Measurements from ENCODE around the gene PNPLA7. TPM values are rescaled to one million over a fixed set of nuclear protein-coding genes. Genes with fewer than 3 reads are reported as not detected.

Gene PNPLA7
- total RNA-seq, 1 donor from 2014 or later = 0.04 TPM

DNA sequence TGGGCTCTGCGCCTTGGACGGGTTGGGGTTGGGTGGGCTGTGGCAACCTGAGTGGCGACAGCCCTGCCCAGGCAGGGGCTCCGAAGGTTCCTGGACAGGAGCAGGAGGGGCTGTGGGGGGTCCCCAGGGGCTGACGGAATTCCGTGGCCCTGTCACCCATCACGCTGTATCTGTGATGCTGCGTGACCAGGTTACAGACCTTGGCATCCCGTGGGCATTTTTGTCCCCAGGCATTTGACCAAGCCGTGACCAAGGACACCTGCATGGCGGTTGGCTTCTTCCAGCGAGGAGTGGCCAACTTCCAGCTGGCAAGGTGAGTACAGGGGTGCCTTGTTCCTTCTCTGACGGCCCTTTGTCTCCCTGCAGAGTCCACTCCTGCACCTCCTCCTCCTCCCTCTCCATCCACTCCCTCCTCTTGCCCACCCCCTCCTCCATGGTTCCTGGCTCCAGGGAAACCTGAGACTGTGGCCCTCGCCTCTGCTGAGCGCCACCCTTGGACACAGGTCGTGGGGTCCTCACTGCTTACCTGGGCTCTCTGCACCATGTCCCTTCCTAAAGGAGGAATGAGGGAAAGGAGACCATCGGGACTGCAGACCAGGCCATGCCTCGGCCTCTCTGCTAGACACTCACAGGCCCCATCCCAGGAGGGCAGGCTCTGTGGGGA lies 124.1 kb downstream of the PNPLA7 start:
- no peak overlapping the region for H3K4me3 ChIP-seq (ENCODE audit: low read depth, low read length)
- DNase-seq (ENCODE audit: low read depth) = no peak
- no peak for TF ChIP-seq CTCF (IDR thresholded peaks at IDR 0.05; ENCODE audit: insufficient read depth, low read length, poor library complexity, severe bottlenecking)

DNA sequence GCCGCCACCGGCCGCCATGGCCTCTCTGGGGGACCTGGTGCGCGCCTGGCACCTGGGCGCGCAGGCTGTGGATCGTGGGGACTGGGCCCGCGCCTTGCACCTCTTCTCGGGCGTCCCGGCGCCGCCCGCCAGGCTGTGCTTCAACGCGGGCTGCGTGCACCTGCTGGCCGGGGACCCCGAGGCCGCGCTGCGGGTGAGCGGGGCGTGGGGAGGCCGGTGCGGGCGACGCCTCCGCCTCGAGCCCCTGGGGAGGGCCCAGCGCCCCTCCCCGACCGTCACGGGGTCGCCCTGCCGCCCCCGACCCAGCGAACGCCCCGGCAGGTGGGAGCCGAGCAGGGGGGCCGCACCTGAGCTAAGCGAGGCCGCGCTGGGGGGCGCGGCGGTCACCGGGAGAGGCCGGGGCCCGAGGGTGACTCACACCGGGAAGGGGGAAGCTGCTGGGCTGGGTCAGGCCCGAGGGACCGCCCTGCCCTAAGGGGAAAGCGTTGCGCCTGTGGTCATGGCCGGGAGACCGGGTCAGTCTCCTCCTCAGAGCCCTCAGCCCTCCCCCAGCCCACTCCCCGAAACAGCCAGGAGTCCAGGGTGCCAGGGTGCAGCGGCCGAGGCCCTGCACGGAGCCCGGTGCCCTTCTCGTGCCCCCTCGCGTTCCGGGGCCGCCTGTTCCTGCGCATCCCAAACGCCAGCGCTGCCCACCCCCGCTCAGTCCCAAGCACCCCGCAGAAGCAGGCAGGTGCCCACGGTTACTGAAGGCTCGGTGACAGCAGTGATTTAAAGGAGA lies 126.5 kb downstream of the PNPLA7 start:
- TF ChIP-seq CTCF (IDR thresholded peaks at IDR 0.05; ENCODE audit: insufficient read depth, low read length, poor library complexity, severe bottlenecking) = no peak
- H3K27me3 ChIP-seq (ENCODE audit: control insufficient read depth, insufficient read depth, low read length) = peaks cover 6% of the 10 kb centered on the region
- no peaks in the 10 kb centered on the region for H3K36me3 ChIP-seq (ENCODE audit: control insufficient read depth, insufficient read depth, low read length)
- DNase-seq (ENCODE audit: low read depth) = no peak
- H3K4me3 ChIP-seq (ENCODE audit: low read depth, low read length) = peak overlapping the region; percentile 45

More for the DNA sequence above, 124.1 kb downstream of the PNPLA7 start:
- Histone ChIP-seq H3K27me3 (ENCODE audit: control insufficient read depth, insufficient read depth, low read length) (peaks cover 19% of the 10 kb centered on the region), H3K36me3 (ENCODE audit: control insufficient read depth, insufficient read depth, low read length) (no peaks in the 10 kb centered on the region)

- TF ChIP-seq CTCF (IDR thresholded peaks at IDR 0.05; ENCODE audit: insufficient read depth, low read length, poor library complexity, severe bottlenecking) = peak; percentile 29
- H3K36me3 ChIP-seq (ENCODE audit: control insufficient read depth, insufficient read depth, low read length) = no peaks in the 10 kb centered on the region
- H3K27me3 ChIP-seq (ENCODE audit: control insufficient read depth, insufficient read depth, low read length) = peaks cover 2% of the 10 kb centered on the region
- DNase-seq (ENCODE audit: low read depth) = peak; percentile 44
- peak within 1 kb of the TSS; percentile 70 for H3K4me3 ChIP-seq (ENCODE audit: low read depth, low read length)
Observed at GRCh38 chr9:137422604-137423513, 127.3 kb downstream of the PNPLA7 start, which contains the start of the genes EXD3 and NOXA1. EXD3 (minus strand) TSS chr9:137423162; CDS start chr9:137395357, 27,805 bp downstream. NOXA1 (plus strand) TSS chr9:137423393; CDS start chr9:137423530, 137 bp downstream.

DNA sequence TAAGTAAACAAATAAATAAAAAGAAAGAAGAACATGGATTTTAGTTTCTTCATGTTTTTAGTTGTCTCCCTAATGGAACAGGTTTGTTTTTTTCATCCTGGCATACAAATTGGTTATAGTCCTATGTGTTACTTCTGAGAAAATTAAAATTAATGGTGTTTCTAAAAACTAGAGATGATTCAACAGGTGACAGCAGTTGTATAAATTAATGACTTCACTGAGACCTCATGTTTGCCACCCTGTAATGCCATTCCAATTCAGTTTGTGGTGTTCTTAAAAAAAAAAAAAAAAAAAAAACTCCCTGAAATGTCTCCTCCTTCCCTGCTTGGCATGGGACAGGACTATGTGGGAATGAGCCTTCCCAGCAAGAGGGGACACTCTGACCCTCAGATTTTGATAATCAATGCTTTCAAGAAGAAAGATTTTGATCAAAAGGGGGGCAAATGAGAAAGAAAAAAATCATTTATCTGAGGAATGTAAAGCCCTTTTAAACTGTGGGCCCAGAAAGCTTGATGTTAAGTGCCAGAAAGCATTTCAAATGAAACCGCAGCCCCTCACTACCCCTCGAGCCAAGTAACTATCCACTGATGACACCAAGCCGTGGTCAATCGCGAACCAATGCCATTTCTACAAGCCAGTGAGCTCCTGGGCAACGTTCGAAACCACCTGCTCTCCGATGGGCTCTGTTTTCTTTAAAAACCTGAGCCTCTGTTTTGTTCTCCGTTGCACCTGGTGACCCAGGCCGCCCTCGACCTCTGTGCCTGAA lies 128.2 kb downstream of the PNPLA7 start:
- TF ChIP-seq CTCF (IDR thresholded peaks at IDR 0.05; ENCODE audit: insufficient read depth, low read length, poor library complexity, severe bottlenecking) = no peak
- H3K36me3 ChIP-seq (ENCODE audit: control insufficient read depth, insufficient read depth, low read length) = no peaks in the 10 kb centered on the region
- no peak for DNase-seq (ENCODE audit: low read depth)
- no peaks in the 10 kb centered on the region for H3K27me3 ChIP-seq (ENCODE audit: control insufficient read depth, insufficient read depth, low read length)
- H3K4me3 ChIP-seq (ENCODE audit: low read depth, low read length) = peak overlapping the region; percentile 70
